C4-2B (cell line): ENCODE results near the gene STRADB.

Experiments used
- CTCF ChIP-seq: fragments of 450-650 bp; conservative IDR thresholded peaks from 2 replicates; pipeline ENCODE4 v1.5.1; 2017; ENCODE audit warnings: mild to moderate bottlenecking
- ZFX ChIP-seq: fragments of 450-650 bp; IDR thresholded peaks from 2 replicates; pipeline ENCODE4 v1.6.1; 2017

GRCh38 chr2:201515573-201516246, 64.2 kb downstream of the STRADB start:
- TF ChIP-seq CTCF (no peak), ZFX (no peak)
